ENCODE results near the gene HMGB3. TPM values are rescaled to one million over a fixed set of nuclear protein-coding genes. Genes with fewer than 3 reads are reported as not detected.

Gene HMGB3
- total and polyA plus RNA-seq, 2 experiments from 2014 or later: 6.5 to 33.3 TPM

- Histone ChIP-seq H3K4me2 (ENCODE audit: unreplicated experiment) (no peak overlapping the region), H3K4me1 (ENCODE audit: insufficient read depth) (no peaks in the 10 kb centered on the region), H3K36me3 (ENCODE audit: low read depth) (no peaks in the 10 kb centered on the region), H3K79me2 (ENCODE audit: insufficient read depth) (no peaks in the 10 kb centered on the region), H3K27ac (no peak overlapping the region), H3K9me3 (ENCODE audit: low read depth) (no peaks in the 10 kb centered on the region), H3K27me3 (replicated peaks; ENCODE audit: insufficient read depth) (no peaks in the 10 kb centered on the region), H3K9me2 (ENCODE audit: insufficient read depth) (no peaks in the 10 kb centered on the region), H3K4me3 (no peak overlapping the region), H3F3A (ENCODE audit: insufficient read depth) (no peaks in the 10 kb centered on the region), H3K9ac (no peak overlapping the region), H4K20me1 (ENCODE audit: insufficient read depth) (no peaks in the 10 kb centered on the region), H2AFZ (no peak overlapping the region)
- 31 to 34% methylated on average over 4 of the region's 5 CpGs for whole genome bisulfite sequencing, 2 experiments (ENCODE audit: low coverage in 1 of 2, low lambda C conversion rate in 2 of 2, missing lambda C conversion rate in 2 of 2)
- DNase-seq: no peak
- no peak for TF ChIP-seq EZH2 (IDR thresholded peaks at IDR 0.05; ENCODE audit: insufficient read depth, poor library complexity, severe bottlenecking)
- TF ChIP-seq EZH2phosphoT487 (IDR thresholded peaks at IDR 0.05; ENCODE audit: insufficient read depth, low read depth): no peak
- in situ Hi-C loops (cut with MboI): no loop called here
These were observed 30.1 kb downstream of the HMGB3 start for GRCh38 chrX:151013164-151013743.

- no peaks in the 10 kb centered on the region for H3K4me1 ChIP-seq (ENCODE audit: insufficient read depth)
- in situ Hi-C loops (cut with MboI): no loop called here
- H2AFZ ChIP-seq: no peak overlapping the region
- H3K36me3 ChIP-seq (ENCODE audit: low read depth): no peaks in the 10 kb centered on the region
- DNase-seq: no peak
- WGBS, 2 experiments (ENCODE audit: low coverage in 1 of 2, low lambda C conversion rate in 2 of 2, missing lambda C conversion rate in 2 of 2): 11 to 15% methylated on average over 4 of the region's 4 CpGs
- no peaks in the 10 kb centered on the region for H3K9me2 ChIP-seq (ENCODE audit: insufficient read depth)
- H3K79me2 ChIP-seq (ENCODE audit: insufficient read depth): no peaks in the 10 kb centered on the region
- H3F3A ChIP-seq (ENCODE audit: insufficient read depth): no peaks in the 10 kb centered on the region
- no peaks in the 10 kb centered on the region for H3K9me3 ChIP-seq (ENCODE audit: low read depth)
- no peak for TF ChIP-seq EZH2 (IDR thresholded peaks at IDR 0.05; ENCODE audit: insufficient read depth, poor library complexity, severe bottlenecking)
- TF ChIP-seq EZH2phosphoT487 (IDR thresholded peaks at IDR 0.05; ENCODE audit: insufficient read depth, low read depth): no peak
- H3K9ac ChIP-seq: no peak overlapping the region
- H3K4me2 ChIP-seq (ENCODE audit: unreplicated experiment): no peak overlapping the region
- H4K20me1 ChIP-seq (ENCODE audit: insufficient read depth): no peaks in the 10 kb centered on the region
- H3K27me3 ChIP-seq (replicated peaks; ENCODE audit: insufficient read depth): no peaks in the 10 kb centered on the region
- H3K27ac ChIP-seq: no peak overlapping the region
- H3K4me3 ChIP-seq: no peak overlapping the region
These were observed 32.5 kb downstream of the HMGB3 start for GRCh38 chrX:151015684-151016083.

GRCh38 chrX:151019856-151020255 is 36.7 kb downstream of the HMGB3 start:
- Histone ChIP-seq H2AFZ (no peak overlapping the region), H3K27ac (no peak overlapping the region), H3K36me3 (ENCODE audit: low read depth) (no peaks in the 10 kb centered on the region), H3K9ac (no peak overlapping the region), H3K4me1 (ENCODE audit: insufficient read depth) (no peaks in the 10 kb centered on the region), H3K27me3 (replicated peaks; ENCODE audit: insufficient read depth) (no peaks in the 10 kb centered on the region), H4K20me1 (ENCODE audit: insufficient read depth) (no peaks in the 10 kb centered on the region), H3K79me2 (ENCODE audit: insufficient read depth) (no peaks in the 10 kb centered on the region), H3K9me2 (ENCODE audit: insufficient read depth) (no peaks in the 10 kb centered on the region), H3F3A (ENCODE audit: insufficient read depth) (no peaks in the 10 kb centered on the region), H3K9me3 (ENCODE audit: low read depth) (no peaks in the 10 kb centered on the region), H3K4me3 (no peak overlapping the region), H3K4me2 (ENCODE audit: unreplicated experiment) (no peak overlapping the region)
- no peak for TF ChIP-seq EZH2 (IDR thresholded peaks at IDR 0.05; ENCODE audit: insufficient read depth, poor library complexity, severe bottlenecking)
- 0 to 8% methylated on average over 2 of the region's 2 CpGs for WGBS, 2 experiments (ENCODE audit: low coverage in 1 of 2, low lambda C conversion rate in 2 of 2, missing lambda C conversion rate in 2 of 2)
- in situ Hi-C loops (cut with MboI): no loop called here
- peak; percentile 55 for DNase-seq

- Histone ChIP-seq H3K36me3 (ENCODE audit: low read depth) (no peaks in the 10 kb centered on the region), H3K4me2 (ENCODE audit: unreplicated experiment) (no peak overlapping the region), H3K9me3 (ENCODE audit: low read depth) (no peaks in the 10 kb centered on the region), H3K4me1 (ENCODE audit: insufficient read depth) (no peaks in the 10 kb centered on the region), H3K27me3 (replicated peaks; ENCODE audit: insufficient read depth) (no peaks in the 10 kb centered on the region), H3K9me2 (ENCODE audit: insufficient read depth) (no peaks in the 10 kb centered on the region), H3K79me2 (ENCODE audit: insufficient read depth) (no peaks in the 10 kb centered on the region), H2AFZ (no peak overlapping the region), H3K4me3 (no peak overlapping the region), H3K27ac (no peak overlapping the region), H3K9ac (no peak overlapping the region), H3F3A (ENCODE audit: insufficient read depth) (no peaks in the 10 kb centered on the region), H4K20me1 (ENCODE audit: insufficient read depth) (no peaks in the 10 kb centered on the region)
- in situ Hi-C loops (cut with MboI): no loop called here
- no peak for TF ChIP-seq EZH2phosphoT487 (IDR thresholded peaks at IDR 0.05; ENCODE audit: insufficient read depth, low read depth)
- no peak for DNase-seq
These were observed 47.7 kb downstream of the HMGB3 start for GRCh38 chrX:151030845-151031244.

DNA sequence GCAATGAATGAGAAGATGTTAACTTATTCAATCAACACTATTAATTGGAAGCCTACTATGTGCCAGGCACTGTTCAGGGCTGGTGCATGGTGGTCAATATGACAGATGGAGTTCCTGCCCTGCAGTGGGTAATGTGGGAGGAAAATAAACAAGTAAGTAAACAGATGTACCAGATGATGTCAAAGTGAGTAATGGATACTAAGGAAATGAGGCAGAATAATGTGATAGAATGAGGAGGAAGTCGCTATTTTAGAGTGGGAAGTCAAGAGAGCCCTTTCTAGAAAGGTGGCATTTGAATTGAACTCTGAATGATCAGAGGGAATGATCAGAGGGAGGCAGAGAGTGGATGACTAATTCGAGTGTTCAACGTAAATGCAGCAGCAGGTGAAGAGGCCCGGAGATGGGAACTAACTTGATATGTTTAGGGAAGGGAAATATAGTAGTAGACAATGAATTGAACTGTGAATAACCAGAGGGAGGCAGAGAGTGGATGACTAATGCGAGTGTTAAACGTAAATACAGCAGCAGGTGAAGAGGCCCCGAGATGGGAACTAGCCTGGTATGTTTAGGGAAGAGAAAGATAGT is 48.3 kb downstream of the HMGB3 start:
- in situ Hi-C loops (cut with MboI): no loop called here
- Histone ChIP-seq H3K9me2 (ENCODE audit: insufficient read depth) (no peaks in the 10 kb centered on the region), H3K36me3 (ENCODE audit: low read depth) (no peaks in the 10 kb centered on the region), H3K9ac (no peak overlapping the region), H2AFZ (no peak overlapping the region), H4K20me1 (ENCODE audit: insufficient read depth) (no peaks in the 10 kb centered on the region), H3K4me1 (ENCODE audit: insufficient read depth) (no peaks in the 10 kb centered on the region), H3K27me3 (replicated peaks; ENCODE audit: insufficient read depth) (no peaks in the 10 kb centered on the region), H3K4me3 (no peak overlapping the region), H3K9me3 (ENCODE audit: low read depth) (no peaks in the 10 kb centered on the region), H3K27ac (no peak overlapping the region), H3K4me2 (ENCODE audit: unreplicated experiment) (no peak overlapping the region), H3K79me2 (ENCODE audit: insufficient read depth) (no peaks in the 10 kb centered on the region), H3F3A (ENCODE audit: insufficient read depth) (no peaks in the 10 kb centered on the region)
- DNase-seq: no peak
- WGBS, 2 experiments (ENCODE audit: low coverage in 1 of 2, low lambda C conversion rate in 2 of 2, missing lambda C conversion rate in 2 of 2): 33 to 34% methylated on average over 7 of the region's 7 CpGs
- TF ChIP-seq EZH2phosphoT487 (IDR thresholded peaks at IDR 0.05; ENCODE audit: insufficient read depth, low read depth) (no peak), EZH2 (IDR thresholded peaks at IDR 0.05; ENCODE audit: insufficient read depth, poor library complexity, severe bottlenecking) (no peak)

Measured in GM23248 (cell line).